GM04504 (cell line): ENCODE results near the gene ZNF518B.

Source experiments
- DNase-seq: peaks from one replicate; pipeline ENCODE4 v3.0.0-alpha.2; 2012; ENCODE audit warnings: low read depth

The ZNF518B gene, protein sequence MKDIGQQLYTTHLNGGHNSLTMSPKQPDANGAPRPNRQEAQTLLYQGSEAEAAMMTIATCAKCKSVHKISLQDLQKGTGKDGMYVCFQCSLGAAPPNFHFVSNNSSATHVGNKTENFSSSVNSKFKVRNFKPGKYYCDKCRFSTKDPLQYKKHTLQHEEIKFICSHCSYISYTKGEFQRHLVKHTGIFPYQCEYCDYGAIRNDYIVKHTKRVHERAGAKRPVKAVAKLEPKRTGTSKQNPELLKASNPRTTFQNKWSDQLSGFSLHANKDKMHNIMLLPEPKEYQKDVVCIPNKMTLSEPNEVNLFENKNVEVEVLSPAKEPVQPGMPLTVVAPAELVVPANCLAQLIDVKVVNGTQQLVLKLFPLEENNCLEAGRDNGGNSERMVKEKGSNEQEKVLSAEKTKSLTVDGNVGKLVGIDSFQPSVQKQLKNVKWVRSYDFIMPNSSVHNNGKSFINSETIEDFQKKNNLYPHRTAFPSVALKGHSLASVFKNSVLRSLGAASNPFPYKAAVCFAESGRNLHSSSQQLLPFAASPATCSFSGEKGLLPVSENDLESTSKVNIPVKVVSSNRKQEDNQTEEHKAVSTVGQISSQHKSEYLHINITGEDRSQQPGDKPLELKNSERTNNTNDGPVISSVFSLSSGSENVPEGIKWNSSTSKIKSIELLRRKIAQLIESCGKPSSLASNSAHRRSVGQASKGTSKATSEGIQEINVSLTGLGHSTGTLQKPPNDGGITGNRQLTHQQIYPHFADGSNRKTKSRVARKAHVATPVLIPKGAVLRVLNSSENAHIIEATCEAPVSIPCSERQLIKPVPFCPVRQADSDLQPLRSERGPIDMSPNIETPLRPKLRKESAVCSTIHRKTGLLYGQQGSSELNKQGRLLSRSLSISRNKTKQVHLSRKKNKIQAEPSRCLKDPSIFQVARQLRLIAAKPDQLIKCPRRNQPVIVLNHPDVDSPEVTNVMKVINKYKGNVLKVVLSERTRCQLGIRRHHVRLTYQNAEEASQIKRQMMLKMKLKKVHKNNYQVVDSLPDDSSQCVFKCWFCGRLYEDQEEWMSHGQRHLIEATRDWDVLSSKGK

DNA sequence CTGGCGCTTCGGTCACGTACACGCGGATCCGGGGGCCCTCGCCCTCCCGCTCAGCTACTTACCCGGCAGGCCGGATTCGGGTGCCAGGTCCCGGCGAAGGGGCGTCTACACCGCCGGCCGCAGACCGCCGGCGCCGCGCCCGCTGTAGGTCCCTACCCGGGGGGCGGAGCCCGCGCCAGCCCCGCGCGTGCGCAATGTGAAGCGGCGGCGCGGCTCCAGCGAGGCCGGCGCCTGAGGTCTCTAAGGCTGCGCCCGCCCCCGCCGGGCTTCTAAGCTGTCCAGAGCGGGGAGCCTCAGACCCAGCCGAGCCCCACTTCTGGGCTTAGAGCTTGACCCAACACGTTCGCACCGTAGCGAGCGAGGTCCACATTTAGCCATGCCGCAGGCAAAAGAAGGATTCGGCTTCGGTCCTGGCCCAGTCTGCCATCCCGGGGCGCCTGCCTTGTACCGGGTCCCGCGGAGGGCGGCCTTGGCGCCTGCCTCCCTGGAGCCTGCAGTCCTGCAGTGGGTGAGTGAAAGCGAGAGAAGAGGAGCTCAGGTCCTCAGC, at the start of gene ZNF518B:
Gene ZNF518B (minus strand): TSS at position 172 of the 547 bp plus-strand sequence. CDS start 11,098 bp downstream, outside the sequence.
- DNase-seq = peak; percentile 18

- no peak for DNase-seq
Observed at GRCh38 chr4:10506077-10506476, 48.9 kb upstream of the ZNF518B start.

DNA sequence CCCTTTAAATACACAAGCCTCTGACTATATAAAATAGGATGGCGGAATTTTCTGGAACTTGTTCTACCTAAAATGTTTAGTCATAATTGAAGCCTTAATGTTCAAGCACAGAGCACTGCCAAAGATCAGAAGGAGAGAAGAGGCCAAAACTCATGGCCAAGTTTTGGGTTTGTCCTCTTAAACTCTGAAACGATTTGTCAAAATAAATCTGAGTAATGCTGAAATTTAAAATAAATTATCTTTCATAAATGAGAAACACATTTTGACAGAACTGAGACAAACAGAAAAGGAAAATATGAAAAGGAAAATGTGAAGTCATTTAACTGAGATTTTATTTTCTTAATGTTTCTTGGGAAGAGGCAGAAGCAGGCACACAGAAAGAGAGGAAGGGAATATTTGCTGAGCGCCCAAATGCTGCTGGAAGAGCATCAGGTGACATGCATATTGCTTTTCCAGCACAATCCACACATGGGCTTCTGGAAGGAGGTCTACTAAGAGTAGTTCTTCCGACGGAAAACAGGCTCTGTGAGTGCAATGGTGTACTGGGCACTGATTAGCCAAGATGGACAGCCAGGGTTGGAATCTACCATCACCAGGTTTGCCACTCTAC, 47.4 kb upstream of the ZNF518B start:
- DNase-seq = no peak

- no peak for DNase-seq
Observed at GRCh38 chr4:10502717-10503116, 45.5 kb upstream of the ZNF518B start.

GRCh38 chr4:10500776-10501175, 43.5 kb upstream of the ZNF518B start:
- DNase-seq = no peak

DNA sequence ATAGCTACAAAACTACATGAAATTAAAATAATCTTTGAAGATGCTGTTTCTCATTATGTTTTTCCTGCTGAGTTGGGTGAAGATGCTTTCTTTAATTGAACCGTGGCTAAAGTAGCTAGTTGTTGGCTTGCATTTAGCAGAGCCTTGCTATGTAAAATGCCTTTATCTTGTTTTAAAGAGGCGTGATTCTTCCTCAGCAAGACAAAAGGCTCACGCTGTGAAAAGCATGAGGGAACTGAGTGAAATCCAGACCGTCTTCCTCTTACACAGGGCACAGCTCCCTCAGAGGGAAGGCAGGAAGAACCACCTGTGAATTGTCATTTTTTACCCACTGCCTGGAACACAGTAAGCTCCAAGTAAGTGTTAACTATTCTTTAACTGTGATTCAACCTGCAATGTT, 39.0 kb upstream of the ZNF518B start:
- DNase-seq = no peak

DNA sequence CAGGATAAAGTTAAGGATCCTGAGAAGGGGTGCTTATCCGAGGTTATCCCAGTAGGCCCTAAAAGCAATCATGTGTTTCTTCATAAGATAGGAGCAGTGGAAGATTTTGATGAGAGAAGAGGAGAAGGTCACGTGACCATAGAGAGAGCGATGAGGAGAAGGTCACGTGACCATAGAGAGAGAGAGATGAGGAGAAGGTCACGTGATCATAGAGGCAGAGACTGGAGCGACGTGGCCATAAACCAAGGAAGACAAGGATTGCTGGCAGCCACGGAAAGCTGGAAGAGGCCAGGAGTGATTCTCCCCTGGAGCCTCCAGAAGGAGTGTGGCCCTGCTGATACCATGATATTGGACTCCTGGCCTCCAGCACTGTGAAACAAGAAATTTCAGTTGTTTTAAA, 38.4 kb upstream of the ZNF518B start:
- DNase-seq = no peak

DNA sequence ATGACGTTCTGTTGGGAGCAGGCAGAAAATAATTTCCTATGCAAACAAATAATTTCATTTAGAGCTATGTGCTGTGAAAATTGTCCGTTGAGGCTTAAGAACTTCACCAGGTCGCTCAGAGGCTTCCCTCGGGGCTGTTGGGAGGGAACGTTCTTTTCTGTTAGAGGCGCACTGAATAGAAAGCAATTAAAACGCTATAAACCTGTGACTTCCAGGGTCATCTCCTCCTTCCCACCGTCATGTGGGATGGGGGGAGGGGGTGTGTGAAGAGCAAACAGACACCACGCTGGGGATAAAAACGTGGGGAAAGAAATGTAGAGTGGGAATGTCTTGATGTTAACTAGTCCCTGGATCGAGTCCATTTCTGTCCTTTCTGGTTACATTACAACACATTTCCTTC, 35.2 kb upstream of the ZNF518B start:
- no peak for DNase-seq

- DNase-seq = no peak
Observed at GRCh38 chr4:10491401-10491800, 34.2 kb upstream of the ZNF518B start.

DNA sequence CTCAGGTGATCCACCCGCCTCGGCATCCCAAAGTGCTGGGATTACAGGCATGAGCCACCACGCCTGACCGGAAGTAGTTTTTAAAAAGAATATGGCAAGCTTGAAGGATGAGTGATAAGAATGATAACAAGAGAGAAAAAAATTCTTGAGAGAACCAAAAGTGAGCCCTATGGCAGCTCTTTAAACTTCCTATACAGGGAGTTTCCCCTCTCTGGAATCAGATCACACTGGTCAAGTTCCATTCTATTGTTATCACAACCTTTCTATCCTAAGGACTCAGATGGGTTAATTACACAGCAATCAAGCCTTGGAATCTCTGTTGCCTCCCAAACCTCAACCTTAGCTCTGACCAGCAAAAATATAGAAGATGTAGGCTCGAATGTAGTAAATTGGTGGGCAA, 33.8 kb upstream of the ZNF518B start:
- no peak for DNase-seq

- no peak for DNase-seq
Observed at GRCh38 chr4:10482913-10483312, 25.7 kb upstream of the ZNF518B start.

DNA sequence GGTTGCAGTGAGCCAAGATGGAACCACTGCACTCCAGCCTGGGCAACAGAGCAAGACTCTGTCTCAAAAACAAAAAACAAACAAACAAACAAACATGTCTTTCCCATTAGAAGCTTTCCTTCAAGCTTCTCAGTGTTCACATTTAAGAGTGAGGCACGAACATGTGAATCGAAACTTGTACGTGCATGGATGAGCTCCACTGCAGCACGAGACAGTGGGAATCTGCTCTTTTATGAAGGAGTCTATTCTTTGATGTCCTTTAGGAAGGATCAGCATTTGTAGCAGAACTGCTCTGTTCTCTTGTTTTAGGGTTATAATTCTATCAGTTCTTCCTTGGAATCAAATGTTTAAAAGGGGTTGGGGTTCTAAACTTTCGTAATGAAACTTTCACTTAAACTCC, 23.4 kb upstream of the ZNF518B start:
- DNase-seq = no peak

GRCh38 chr4:10478621-10479020, 21.4 kb upstream of the ZNF518B start:
- no peak for DNase-seq

- DNase-seq = no peak
Observed at GRCh38 chr4:10470505-10470904, 13.3 kb upstream of the ZNF518B start.

GRCh38 chr4:10466161-10466560, 8.9 kb upstream of the ZNF518B start:
- DNase-seq = no peak

DNA sequence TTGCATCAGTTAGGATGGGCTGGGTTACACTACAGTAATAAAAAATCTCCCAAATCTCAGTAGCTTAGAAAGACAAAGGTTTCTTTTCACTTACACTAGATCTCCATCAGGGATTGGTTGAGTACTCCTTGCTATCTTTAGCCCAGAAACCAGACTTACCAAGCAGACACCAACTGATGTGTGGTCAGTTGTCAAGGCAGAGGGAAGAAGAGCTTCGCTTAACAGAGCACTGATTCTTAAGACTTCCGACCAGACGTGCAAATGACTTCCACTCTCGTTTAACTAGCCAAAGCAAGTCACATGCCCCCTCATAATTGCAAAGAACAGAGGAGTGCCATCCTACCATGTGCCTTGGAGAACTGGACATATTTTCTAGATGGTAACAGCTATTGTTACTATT, 5.7 kb upstream of the ZNF518B start:
- DNase-seq = no peak

DNA sequence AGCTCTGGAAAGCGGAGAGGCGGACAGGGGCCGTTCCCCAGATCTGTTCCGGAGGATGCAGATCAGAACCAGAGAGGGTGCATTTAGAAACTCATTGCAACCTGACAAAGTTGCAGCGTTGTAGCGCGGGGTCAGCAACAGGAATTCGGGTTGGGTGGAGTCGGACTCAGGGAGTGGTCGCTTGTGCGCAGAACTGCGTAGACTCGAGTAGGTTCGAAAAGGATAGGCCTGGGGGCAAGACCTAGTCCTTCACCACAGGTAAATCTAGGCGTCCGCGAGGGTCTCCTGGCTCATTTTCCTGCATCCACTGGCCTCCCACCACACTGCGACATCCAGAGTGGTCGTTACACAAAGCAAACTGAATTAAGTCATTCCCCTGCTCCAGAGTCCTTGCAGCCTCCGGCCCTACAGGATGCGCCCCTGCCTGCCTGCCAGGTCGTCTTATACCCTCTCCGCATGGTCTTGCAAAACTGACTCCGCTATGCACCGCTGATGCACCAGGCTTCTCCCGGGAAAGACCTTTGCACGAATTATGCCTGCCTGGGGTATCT, 4.7 kb upstream of the ZNF518B start:
- DNase-seq = no peak

DNA sequence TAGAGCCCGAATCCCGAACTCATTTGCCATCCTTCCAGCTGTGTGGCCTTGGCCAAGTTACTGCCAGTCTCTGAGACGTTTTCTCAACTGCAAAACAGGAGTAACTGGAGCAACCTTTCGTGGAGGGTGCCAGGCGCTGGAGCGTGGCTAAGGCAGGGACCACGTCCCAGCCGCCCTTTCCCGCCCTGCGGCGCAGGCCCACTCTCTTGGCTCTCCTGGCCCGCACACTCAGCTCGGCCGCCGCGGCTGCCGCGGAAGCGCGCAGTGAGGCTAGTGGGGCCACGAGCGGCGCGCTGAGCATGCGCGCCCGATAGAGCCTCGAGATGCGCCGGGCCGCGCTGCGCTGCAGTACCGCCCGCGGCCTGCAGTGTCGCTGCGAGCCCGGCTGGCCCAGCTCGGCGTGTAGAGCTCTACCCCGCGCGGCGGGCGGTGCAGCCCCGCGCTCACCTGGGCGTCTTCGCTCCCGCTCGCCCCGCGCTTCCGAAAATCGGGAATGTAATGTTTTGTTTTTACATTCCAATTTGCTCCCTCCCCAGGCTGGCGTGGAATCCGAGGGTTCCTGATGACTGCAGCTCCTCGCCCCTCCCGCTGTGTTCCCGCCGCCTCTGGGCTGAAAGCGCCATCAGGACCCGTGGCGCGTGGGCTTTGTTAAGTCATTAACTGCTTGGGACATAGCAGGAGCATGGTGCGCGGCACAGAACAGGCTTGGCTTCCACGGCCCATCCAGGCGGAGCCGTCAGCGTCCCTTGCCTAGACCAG, 4.0 kb upstream of the ZNF518B start:
- DNase-seq = no peak

DNA sequence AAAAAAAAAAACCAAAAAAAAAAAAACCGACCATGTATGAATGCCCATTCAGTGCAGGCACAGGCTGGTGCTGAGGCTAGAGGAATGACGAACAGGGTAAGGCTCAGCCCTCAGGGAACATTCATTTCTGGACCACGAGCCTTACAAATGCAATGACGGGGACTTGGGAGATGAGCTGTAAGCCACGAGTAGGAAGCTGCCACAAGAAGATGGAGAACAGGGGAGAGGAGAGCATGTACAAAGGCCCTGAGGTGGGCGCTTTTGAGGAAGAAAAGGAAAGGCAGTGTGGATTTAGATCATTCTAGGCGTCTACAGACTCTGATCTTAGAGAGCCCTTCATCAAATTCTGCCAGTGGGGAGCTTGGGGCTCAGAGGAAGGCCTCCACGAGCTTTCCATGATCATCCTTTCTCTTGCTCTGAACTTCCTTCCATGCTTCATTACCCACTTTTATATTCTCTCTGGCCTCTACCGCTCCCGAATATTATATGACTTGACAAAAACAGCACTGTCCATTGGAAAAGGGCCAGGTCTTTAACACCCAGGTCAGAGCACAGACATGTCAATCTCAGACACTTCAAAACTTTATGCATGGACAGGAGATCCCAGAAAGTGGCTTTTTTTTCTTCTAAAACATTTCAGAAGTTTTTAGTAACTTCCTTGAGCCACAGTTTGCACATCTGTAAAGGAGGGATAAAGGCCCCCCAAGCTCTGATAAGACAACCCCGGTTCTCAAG, 3.3 kb upstream of the ZNF518B start:
- no peak for DNase-seq

- DNase-seq = no peak
Observed at GRCh38 chr4:10459305-10459704, 2.1 kb upstream of the ZNF518B start.
